DMS 273 (cell line): ENCODE measurements around the gene S1PR5.
A peak's percentile ranks its signal among the peaks of the same experiment; 100 is the strongest.

ENCODE experiments used
- DNase-seq: peaks from one replicate; lab custom pipeline; 2025; ENCODE audit not compliant: unreplicated experiment; lab: John Stamatoyannopoulos, UW

The S1PR5 gene

DNA sequence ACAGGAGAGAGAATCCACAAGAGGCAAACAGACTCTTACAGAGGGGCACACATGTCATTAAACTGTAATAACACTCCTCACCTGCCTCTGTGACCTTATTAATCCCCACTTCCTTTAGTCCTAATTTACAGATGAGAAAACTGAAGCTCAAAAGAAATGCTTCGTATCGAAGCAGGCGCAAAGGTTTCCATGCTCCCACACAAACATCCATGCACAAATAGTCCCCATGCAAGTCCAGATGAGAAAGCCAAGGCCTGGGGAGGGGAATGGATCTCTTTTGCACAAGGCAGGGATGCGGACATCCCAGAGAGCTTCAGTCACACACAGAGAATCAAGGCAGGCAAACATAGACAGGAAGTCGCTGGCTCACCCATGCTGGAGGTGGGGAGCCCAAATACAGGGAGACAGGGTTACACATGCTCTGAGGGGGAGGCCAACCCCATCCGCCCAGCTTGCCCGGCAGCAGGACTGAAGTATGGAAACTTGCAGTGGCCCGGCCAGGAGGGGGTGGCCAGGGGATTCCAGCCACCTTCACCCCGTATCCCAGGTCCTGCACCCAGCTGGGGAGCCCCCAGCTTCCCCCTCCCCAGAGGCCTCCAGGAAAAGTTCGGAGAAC is 468 bp downstream of the S1PR5 start:
- DNase-seq: no peak

DNA sequence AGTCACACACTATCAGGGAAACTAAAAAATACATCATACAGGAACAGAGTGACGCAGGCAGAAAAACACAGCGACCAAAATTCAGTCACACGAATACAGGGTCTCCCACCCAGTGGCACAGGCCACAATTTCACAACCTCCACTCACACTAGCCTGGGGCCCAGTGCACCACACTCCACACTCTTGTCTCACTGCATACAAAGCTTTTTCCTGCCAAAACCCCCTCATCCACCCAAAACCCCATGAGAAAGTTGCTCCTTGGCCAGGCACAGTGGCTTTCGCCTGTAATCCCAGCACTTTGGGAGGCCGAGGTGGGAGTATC is 1.2 kb downstream of the S1PR5 start:
- no peak for DNase-seq

DNA sequence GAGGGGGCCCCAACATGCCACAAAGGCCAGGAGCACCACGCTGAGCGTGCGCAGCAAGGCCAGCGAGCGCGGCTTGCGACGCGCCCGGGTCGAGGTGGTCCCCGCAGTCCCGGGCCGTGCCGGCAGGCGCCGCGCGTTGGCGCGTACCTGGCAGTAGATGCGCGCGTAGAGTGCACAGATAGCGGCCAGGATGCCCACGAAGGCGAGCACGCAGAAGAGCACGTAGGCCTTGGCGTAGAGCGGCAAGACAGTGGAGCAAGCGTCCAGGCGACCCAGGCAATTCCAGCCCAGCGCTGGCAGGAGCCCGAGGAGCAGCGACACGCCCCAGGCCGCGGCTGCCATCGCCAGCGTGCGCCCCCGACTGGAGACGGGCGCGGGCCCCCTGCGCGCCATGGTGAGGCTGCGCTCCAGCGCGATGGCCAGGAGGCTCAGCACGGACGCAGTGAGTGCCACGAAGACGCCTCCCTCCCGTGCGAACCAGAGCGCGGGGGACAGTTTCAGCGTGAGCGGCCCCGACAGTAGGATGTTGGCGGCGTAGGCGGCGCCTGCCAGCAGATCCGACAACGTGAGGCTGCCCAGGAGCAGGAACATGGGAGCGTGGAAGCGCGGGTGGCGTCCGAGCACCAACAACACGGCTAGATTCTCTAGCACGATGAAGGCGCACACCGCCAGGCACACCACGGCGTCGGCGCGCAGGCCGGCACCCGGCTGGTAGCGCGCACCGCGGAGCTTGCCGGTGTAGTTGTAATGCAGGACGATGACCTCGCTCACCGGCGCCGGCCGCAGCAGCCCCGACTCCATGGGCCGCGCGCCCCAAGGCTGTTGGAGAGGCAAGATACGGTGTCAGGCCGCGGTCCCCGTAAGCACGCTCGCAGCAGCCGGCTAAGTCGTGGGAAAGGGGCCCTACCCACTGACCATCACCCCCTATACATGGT is 2.8 kb downstream of the S1PR5 start:
- DNase-seq: no peak

- no peak for DNase-seq
Observed at GRCh38 chr19:10513223-10513622, 4.0 kb downstream of the S1PR5 start.

- DNase-seq: peak; percentile 71
Observed at GRCh38 chr19:10510301-10510802, 6.9 kb downstream of the S1PR5 start.

DNA sequence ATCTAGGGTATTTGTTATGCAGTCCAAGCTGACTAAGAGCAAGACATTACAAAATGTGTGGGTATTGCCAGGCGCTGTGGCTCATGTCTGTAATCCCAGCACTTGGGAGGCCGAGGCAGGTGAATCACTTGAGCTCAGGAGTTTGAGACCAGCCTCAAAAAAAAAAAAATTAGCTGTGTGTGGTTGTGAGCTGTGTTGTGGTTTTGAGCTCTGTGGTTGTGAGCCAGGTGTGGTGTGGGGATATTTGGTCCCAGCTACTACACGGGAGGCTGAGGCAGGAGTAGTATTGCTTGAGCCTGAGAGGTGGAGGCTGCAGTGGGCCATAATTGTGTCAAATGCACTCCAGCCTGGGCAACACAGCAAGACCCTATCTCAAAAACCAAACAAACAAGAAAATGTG is 8.5 kb downstream of the S1PR5 start:
- no peak for DNase-seq

DNA sequence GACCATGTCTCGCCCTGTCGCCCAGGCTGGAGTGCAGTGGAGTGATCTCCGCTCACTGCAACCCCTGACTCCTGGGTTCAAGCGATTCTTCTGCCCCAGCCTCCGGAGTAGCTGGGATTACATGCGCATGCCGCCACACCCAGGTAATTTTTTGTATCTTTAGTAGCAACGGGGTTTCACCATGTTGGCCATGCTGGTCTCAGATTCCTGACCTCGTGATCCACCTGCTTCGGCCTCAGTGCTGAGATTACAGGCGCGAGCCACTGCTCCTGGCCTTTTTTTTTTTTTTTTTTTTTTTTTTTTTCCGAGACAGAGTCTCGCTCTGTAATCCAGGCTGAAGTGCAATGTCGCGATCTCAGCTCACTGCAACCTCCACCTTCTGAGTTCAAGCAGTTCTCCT is 9.2 kb downstream of the S1PR5 start:
- no peak for DNase-seq

GRCh38 chr19:10505583-10506229 is 11.5 kb downstream of the S1PR5 start:
- peak; percentile 80 for DNase-seq

DNA sequence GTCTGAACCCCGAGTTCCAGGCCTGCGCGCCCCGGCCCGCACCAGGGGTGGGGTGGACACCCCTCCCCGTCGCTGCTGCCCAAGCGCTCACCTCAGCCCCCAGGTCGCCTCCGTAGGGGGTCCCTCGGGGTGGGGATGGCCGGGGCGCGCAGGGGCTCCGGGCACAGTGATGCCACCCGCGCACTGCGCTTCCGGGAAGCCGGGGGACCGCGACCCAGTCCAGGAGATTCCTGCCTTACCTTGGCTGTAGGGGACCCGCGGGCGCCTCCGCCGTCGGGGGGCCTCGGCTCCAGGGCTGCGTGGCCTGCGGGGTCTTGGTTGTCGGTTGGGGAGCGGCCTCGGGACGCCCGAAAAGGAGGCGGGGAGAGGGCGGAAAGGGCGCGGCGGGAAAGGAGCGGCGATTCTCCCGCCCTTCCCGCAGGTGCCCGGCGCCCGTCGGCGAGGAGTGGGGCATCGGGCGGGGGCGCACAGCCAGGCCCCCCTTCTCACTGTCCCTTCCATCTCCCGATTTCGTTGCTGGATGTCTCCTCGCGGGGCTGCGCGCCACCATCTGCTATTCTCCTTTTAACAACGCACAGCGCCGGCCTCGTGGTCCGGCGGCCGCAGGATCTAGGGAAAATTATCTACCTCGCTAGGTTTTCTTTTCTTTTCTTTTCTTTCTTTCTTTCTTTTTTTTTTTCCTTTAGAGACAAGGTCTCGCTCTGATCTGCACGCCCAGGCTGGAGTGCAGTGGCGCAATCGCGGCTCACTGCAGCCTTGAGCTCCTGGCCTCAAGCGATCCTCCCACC is 14.1 kb downstream of the S1PR5 start, which contains the start of gene KEAP1:
KEAP1 (minus strand) TSS at position 355 of the 788 bp plus-strand sequence. CDS start 3,323 bp downstream, outside the sequence.
- peak; percentile 70 for DNase-seq

- DNase-seq: peak; percentile 98
Observed at GRCh38 chr19:10502524-10503001, 14.7 kb downstream of the S1PR5 start.

- DNase-seq: peak; percentile 80
Observed at GRCh38 chr19:10501971-10502523, 15.2 kb downstream of the S1PR5 start.

DNA sequence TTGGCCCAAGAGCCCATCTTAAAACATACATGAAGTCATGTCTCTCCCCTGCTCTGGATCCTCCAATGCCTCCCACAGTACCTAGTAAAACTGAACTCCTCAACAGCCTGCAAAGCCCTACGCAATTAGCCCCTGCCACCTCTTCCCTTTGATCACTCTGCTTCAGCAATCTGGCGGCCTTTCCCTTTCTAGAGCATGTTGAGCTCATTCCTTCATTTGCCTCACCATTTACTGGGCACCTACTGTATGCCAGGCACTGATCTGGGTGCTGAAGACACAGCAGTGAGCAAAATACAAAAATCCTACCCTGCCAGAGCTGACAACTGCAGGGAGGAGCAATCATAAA is 17.0 kb downstream of the S1PR5 start:
- DNase-seq: no peak

DNA sequence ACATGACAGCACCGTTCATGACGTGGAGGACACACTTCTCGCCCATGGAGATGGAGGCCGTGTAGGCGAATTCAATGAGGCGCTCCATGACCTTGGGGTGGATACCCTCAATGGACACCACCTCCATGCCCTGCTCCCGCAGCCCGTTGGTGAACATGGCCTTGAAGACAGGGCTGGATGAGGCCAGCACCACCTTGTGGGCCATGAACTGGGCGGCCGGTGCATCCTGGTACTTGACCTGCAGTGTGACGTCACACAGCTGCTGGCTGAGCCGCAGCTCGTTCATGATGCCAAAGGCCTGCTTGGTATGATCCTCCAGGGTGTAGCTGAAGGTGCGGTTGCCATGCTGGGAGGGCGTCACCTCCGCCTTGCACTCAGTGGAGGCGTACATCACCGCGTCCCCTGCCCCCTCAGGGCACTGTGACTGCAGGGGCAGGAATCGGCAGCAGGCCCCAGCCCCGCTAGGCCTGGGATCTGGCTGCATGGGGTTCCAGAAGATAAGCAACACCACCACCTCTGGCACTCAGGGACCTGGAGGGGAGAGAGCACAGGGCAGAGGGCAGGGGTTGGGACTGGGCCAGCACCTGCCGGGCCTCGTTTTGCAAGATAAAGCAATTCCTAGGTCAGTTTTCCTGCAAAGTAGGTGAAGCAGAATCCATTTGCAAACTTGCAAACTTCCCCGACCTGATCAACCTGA is 17.5 kb downstream of the S1PR5 start:
- no peak for DNase-seq

DNA sequence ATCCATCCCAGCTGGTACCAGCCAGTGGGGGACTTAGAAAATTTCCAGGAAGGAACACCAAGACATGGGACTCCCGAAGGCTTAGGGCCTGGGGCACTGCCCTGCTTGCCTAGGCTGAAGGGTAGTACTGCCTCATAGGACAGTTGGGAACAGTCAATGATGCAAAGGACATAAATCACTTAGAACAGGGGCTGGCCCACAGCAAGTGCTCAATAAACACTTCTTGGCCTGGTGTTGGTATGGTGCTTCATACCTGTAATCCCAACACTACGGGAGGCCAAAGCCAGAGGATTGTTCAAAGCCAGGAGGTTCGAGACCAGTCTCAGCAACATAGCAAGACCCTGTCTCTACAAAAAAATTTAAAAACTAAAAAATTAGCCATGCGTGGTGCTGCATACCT is 19.9 kb downstream of the S1PR5 start:
- no peak for DNase-seq

DNA sequence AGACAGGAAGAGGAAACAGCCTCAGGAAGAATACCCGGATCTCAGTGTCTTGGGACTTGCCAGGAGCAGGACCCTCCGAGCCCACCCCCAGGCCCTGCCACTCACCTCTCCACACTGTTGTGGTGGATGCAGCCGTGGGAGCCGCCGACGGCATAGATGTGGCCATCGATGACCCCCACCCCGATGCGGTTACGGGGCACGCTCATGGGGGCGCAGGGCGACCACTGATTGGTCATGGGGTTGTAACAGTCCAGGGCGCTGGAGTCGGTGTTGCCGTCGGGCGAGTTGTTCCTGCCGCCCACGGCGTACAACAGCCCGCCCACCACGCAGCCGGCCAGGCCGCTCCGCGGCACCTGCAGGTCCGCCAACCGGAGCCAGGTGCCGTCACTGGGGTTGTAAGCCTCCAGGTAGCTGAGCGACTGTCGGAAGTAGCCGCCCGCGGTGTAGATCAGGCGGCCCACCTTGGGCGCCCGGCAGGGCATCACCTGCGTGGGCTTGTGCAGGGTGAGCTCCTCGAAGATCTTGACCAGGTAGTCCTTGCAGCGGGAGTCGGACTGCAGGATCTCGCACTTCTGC is 25.7 kb downstream of the S1PR5 start:
- no peak for DNase-seq

DNA sequence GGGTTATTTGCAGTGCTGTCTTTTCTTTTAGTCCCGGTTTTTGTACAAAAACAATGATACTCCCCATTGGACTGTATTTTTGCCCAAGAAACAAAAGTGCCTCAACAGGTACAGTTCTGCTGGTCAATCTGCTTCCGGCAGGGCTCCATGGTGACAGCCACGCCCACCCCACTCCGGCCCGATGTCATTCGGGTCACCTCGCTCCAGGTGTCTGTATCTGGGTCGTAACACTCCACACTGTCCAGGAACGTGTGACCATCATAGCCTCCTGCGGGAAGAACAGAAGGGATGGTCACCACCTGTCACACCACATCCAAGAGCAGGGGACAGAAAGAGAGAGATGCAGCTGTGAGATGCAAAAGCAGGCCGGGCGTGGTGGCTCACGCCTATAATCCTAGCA is 30.7 kb downstream of the S1PR5 start:
- DNase-seq: no peak

DNA sequence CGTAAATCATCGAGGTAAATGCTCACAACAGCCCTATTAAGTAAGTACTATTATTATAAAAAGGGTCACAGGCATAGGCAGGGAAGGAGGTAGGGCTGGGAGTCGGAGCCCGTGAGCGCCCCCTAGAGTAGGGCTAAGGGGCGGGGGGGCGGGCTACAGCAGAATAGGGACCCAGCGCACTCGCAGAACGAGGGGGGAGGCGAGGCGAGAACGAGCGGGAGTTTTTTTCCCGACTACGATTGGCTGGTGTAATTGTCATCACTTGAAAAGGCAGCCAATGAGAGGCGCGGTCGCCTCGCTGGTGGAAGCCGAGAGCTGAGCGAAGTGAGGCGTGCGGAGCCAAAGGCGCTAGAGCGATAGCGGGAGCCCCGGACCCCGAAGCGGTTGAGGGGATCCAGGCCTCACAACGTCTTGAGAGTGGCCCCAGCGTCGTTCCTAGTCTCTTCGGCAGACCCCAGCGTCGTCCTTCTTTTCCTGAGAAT is 38.3 kb downstream of the S1PR5 start:
- DNase-seq: peak; percentile 94

- no peak for DNase-seq
Observed at GRCh38 chr19:10478476-10478875, 38.8 kb downstream of the S1PR5 start.

DNA sequence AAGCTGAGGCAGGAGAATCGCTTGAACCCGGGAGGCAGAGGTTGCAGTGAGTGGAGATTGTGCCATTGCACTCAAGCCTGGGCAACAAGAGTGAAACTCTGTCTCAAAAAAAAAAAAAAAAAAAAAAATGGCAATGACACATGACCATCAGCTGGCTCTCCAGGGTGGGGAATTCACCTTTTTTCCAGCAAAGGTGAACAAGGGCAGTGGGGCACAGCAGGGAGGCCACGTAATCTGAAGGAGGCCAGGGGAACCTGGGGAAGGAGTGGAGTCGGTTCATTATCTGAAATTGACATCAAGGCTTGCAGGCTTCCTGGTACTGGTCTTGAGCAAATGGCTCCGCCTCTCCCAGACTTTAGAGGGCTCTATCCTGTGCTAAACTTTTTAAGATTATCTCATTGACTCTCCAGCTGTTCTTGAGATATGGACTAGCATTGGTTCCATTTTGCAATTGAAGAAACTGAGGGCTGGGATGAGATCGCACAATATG is 42.2 kb downstream of the S1PR5 start:
- peak; percentile 27 for DNase-seq
